ENCODE data around the gene NPTXR. TPM values are rescaled to one million over a fixed set of nuclear protein-coding genes. Genes with fewer than 3 reads are reported as not detected.

Gene NPTXR
- total and polyA plus RNA-seq, 2 of the 4 experiments (the other 2 are of a cell fraction): 0.36 to 2.2 TPM

DNA sequence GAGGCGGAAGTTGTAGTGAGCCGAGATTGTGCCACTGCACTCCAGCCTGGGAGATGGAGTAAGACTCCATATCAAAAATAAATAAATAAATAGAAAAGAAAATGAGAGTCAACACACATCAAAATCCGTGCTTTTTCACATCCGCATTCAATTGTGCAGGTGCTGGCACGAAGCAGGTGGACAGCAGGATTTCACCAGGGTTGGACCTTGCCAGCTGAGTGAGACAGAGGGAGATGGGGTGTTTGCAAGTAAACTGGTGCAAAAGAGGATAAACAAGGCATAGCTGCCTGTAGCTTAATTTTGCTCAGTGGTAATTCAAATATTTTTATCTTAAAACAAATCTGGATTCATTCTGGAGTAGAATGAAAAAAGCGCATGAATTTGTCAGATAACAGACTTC lies 26.6 kb downstream of the NPTXR start:
- ChIA-PET POLR2A (ENCODE audit: unreplicated experiment) (no interaction called here), CTCF (no interaction called here)
- H3K27me3 ChIP-seq (ENCODE audit: control insufficient read depth, insufficient read depth, low read length): peaks cover 53% of the 10 kb centered on the region
- no peak overlapping the region for H3K4me3 ChIP-seq (ENCODE audit: insufficient read depth, low read depth, low read length)
- H2BK20ac ChIP-seq (ENCODE audit: low read depth, low read length): no peak overlapping the region
- no peak for TF ChIP-seq CHD1 (IDR thresholded peaks at IDR 0.05; ENCODE audit: low read depth, low read length)
- no peak for TF ChIP-seq POLR2A (IDR thresholded peaks at IDR 0.05; ENCODE audit: low read depth, low read length)
- no peak for TF ChIP-seq RFX5 (IDR thresholded peaks at IDR 0.05; ENCODE audit: low read depth, low read length)
- TF ChIP-seq, protein P1, sequence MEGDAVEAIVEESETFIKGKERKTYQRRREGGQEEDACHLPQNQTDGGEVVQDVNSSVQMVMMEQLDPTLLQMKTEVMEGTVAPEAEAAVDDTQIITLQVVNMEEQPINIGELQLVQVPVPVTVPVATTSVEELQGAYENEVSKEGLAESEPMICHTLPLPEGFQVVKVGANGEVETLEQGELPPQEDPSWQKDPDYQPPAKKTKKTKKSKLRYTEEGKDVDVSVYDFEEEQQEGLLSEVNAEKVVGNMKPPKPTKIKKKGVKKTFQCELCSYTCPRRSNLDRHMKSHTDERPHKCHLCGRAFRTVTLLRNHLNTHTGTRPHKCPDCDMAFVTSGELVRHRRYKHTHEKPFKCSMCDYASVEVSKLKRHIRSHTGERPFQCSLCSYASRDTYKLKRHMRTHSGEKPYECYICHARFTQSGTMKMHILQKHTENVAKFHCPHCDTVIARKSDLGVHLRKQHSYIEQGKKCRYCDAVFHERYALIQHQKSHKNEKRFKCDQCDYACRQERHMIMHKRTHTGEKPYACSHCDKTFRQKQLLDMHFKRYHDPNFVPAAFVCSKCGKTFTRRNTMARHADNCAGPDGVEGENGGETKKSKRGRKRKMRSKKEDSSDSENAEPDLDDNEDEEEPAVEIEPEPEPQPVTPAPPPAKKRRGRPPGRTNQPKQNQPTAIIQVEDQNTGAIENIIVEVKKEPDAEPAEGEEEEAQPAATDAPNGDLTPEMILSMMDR (conservative IDR thresholded peaks at IDR 0.05; ENCODE audit: low read depth, low read length): no peak
- TF ChIP-seq, protein P2, sequence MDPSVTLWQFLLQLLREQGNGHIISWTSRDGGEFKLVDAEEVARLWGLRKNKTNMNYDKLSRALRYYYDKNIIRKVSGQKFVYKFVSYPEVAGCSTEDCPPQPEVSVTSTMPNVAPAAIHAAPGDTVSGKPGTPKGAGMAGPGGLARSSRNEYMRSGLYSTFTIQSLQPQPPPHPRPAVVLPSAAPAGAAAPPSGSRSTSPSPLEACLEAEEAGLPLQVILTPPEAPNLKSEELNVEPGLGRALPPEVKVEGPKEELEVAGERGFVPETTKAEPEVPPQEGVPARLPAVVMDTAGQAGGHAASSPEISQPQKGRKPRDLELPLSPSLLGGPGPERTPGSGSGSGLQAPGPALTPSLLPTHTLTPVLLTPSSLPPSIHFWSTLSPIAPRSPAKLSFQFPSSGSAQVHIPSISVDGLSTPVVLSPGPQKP (IDR thresholded peaks at IDR 0.05; ENCODE audit: borderline replicate concordance, low read depth, low read length): no peak
- no peak for TF ChIP-seq BHLHE40 (IDR thresholded peaks at IDR 0.05; ENCODE audit: low read depth, low read length)
- no peak for TF ChIP-seq RAD21 (IDR thresholded peaks at IDR 0.05; ENCODE audit: low read length)
- TF ChIP-seq MAZ (IDR thresholded peaks at IDR 0.05; ENCODE audit: borderline replicate concordance, low read depth, low read length): no peak
- no peak for TF ChIP-seq MAFK (IDR thresholded peaks at IDR 0.05; ENCODE audit: low read depth, low read length)
- TF ChIP-seq MXI1 (IDR thresholded peaks at IDR 0.05; ENCODE audit: borderline replicate concordance, low read depth, low read length): no peak
- TF ChIP-seq FOS (IDR thresholded peaks at IDR 0.05; ENCODE audit: low read depth, low read length): no peak
- no peak for TF ChIP-seq SMC3 (IDR thresholded peaks at IDR 0.05; ENCODE audit: low read depth, low read length)
- no peak for TF ChIP-seq CEBPB (IDR thresholded peaks at IDR 0.05; ENCODE audit: low read depth, low read length)
- TF ChIP-seq RCOR1 (IDR thresholded peaks at IDR 0.05; ENCODE audit: insufficient replicate concordance, low read length): no peak
- TF ChIP-seq NFE2L2 (IDR thresholded peaks at IDR 0.05; ENCODE audit: low read depth, low read length): no peak
- no peak overlapping the region for H2BK5ac ChIP-seq (ENCODE audit: low read depth, low read length, poor library complexity, severe bottlenecking)
- no peak overlapping the region for H4K91ac ChIP-seq (ENCODE audit: insufficient read depth, low read depth, low read length)
- H3K18ac ChIP-seq (ENCODE audit: low read depth, low read length): no peak overlapping the region
- in situ Hi-C loops (cut with MboI; ENCODE audit: low sequenced_read_pairs): no loop called here
- no peaks in the 10 kb centered on the region for H4K20me1 ChIP-seq (ENCODE audit: insufficient read depth, low read length)
- no peaks in the 10 kb centered on the region for H3K79me1 ChIP-seq (ENCODE audit: low read depth in 1 of 2, low read length in 2 of 2)
- intact Hi-C loops (cut with micrococcal nuclease): no loop called here
- H4K8ac ChIP-seq (ENCODE audit: low read depth in 2 of 2, low read length in 2 of 2): no peak overlapping the region
- H3K9ac ChIP-seq (ENCODE audit: low read depth, low read length): no peak overlapping the region
- H3K9me1 ChIP-seq (ENCODE audit: insufficient read depth, low read length): no peaks in the 10 kb centered on the region
- H3K23ac ChIP-seq (ENCODE audit: low read depth, low read length): no peak overlapping the region
- H2AK9ac ChIP-seq (replicated peaks; ENCODE audit: low read depth, low read length, poor library complexity): no peak overlapping the region
- no peak overlapping the region for H3K56ac ChIP-seq (ENCODE audit: extremely low read depth, insufficient read depth, low read length)
- no peak overlapping the region for H3K4me2 ChIP-seq (ENCODE audit: low read depth, low read length)
- no peak overlapping the region for H4K5ac ChIP-seq (ENCODE audit: low read depth, low read length)
- H2AFZ ChIP-seq (replicated peaks; ENCODE audit: low read length, poor library complexity): no peak overlapping the region
- ATAC-seq (ENCODE audit: low read depth) (no peak), DNase-seq (no peak)
- H3K4ac ChIP-seq (ENCODE audit: low read depth, low read length): no peak overlapping the region
- no peak overlapping the region for H2BK15ac ChIP-seq (ENCODE audit: low read depth, low read length)
- dilution Hi-C loops (cut with HindIII; ENCODE audit: low sequenced_read_pairs, unreplicated experiment): no loop called here
- no peaks in the 10 kb centered on the region for H3K9me3 ChIP-seq (ENCODE audit: control insufficient read depth, insufficient read depth, low read length)
- 80% methylated on average over 2 of the region's 6 CpGs; no CpG with 5 or more reads in 1 of the 2 experiments for WGBS, 2 experiments (ENCODE audit: extremely low coverage in 2 of 2, insufficient read length in 1 of 2)
- BruUV-seq (replicated peaks): no TSS peak
- H2BK120ac ChIP-seq (ENCODE audit: low read depth, low read length): no peak overlapping the region
- H2AK5ac ChIP-seq (ENCODE audit: low read depth, low read length): no peak overlapping the region
- H3K27ac ChIP-seq (ENCODE audit: insufficient read depth, low read length): no peak overlapping the region
- H3K14ac ChIP-seq (replicated peaks; ENCODE audit: low read depth, low read length): no peak overlapping the region
- H3K36me3 ChIP-seq (ENCODE audit: control insufficient read depth, insufficient read depth, low read length): no peaks in the 10 kb centered on the region
- H3K4me1 ChIP-seq (ENCODE audit: control insufficient read depth, insufficient read depth, low read length): no peaks in the 10 kb centered on the region

Measured in IMR-90 (cell line).